HFFc6 (cell line): ENCODE data around the gene RTL10. TPM values are rescaled to one million over a fixed set of nuclear protein-coding genes. Genes with fewer than 3 reads are reported as not detected.

ENCODE experiments used
- DNase-seq: peaks from one replicate; pipeline ENCODE4 v3.0.0-alpha.2; 2018
- H3K27ac Mint-ChIP-seq: 2 replicates; pipeline ENCODE4 v1.8.0; 2020; ENCODE audit warnings: mild to moderate bottlenecking, mixed read lengths
- H3K27me3 Mint-ChIP-seq: 2 replicates; pipeline ENCODE4 v1.8.0; 2021; ENCODE audit warnings: mild to moderate bottlenecking, moderate library complexity, mixed read lengths; ENCODE audit not compliant: insufficient read depth
- H3K36me3 Mint-ChIP-seq: 2 replicates; pipeline ENCODE4 v1.8.0; 2021; ENCODE audit warnings: low read depth, mixed read lengths
- H3K4me1 Mint-ChIP-seq: 2 replicates; pipeline ENCODE4 v1.8.0; 2020; ENCODE audit warnings: low read depth, mixed read lengths
- H3K4me3 Mint-ChIP-seq: 2 replicates; pipeline ENCODE4 v1.8.0; 2020; ENCODE audit warnings: mild to moderate bottlenecking, moderate library complexity, mixed read lengths
- H3K9me3 Mint-ChIP-seq: 2 replicates; pipeline ENCODE4 v1.8.0; 2020; ENCODE audit warnings: mild to moderate bottlenecking, mixed read lengths
- CTCF ChIP-seq: fragments of 200-600 bp; sonication (generic); IDR thresholded peaks from 2 replicates; pipeline ENCODE4 v1.5.0; 2021; ENCODE audit warnings: antibody characterized with exemption, mild to moderate bottlenecking
- total RNA-seq, 6 experiments: library from RNA; stranded (reverse); fragmentation: NEBNext Ultra II Directional; extraction: Animal tissue kit (Norgen Biotek cat#: 25700); gene quantifications; 2 replicates in 1 of 6; 3 replicates in 5 of 6; pipeline ENCODE4 v1.2.3, GENCODE V29; 2021

RTL10 gene
- total RNA-seq, 6 experiments from 2014 or later, result 17.4 to 22.7 (median 19.2) TPM

DNA sequence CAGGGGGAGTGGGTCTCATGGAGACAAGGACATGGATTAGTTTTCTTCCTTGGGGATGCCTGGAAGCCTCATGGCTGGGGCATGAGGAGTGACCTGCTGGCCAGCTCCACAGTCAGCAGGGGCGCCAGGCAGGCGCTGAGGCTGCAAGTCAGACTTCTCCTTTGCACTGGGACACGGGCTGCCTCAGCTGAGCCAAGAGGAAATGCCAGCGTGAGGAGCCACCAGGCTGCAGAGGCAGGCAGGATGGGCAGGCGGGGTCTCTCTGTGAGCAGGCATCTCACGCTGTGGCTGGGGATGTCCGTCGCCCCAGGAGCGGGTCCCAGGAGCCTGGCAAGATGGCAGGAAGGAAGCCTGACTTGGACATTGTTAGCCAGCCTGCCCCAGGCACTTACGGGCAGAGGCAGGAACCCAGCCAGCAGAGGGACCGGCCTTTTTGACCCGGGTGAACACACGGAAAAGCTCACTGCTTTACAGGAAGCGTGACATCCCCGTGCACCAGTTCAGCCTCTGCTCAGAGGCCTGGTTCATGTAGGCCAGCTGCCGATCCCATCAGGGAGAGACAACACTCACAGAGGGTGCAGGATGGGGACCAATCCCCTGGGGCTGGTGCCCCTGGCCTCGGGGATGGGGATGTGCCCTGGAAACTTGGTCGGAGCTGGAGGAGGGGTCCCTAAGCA is 10.2 kb downstream of the RTL10 start:
- peaks cover 3% of the 10 kb centered on the region for H3K27me3 Mint-ChIP-seq
- no peaks in the 10 kb centered on the region for H3K9me3 Mint-ChIP-seq
- H3K4me1 Mint-ChIP-seq, result peaks cover 56% of the 10 kb centered on the region
- no peaks in the 10 kb centered on the region; the same call in none of the 2 replicates for H3K36me3 Mint-ChIP-seq
- peak overlapping the region; percentile 84 for H3K27ac Mint-ChIP-seq
- peak overlapping the region; percentile 48 for H3K4me3 Mint-ChIP-seq
- no peak for TF ChIP-seq CTCF
- peak; percentile 59 for DNase-seq

DNA sequence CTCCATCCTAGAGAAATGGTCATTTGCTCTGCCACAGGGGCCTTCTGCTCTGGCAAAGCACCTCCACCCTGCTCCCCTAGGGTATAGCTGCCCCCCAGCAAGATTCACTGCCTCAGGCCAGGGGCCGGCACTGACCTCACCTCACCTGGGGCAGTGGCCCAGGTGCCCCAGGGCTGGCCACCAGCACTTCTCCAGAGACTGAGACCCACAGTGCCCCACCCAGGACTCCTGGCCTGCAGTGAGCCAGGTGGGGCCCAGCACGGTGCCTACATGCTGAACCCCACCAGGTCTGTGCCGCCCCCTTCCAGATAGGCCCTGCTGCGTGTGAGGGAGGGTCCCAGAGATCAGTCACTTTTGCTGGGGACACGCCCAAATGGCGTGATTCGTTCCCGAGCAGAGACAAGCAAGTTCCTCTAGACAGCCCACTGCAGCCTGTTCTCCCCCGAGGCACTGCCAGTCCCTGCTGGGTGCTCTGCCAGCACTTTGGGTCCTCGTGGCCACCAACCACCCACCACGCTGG is 10.8 kb downstream of the RTL10 start:
- peaks cover 3% of the 10 kb centered on the region for H3K27me3 Mint-ChIP-seq
- peak overlapping the region; percentile 84 for H3K27ac Mint-ChIP-seq
- no peaks in the 10 kb centered on the region; the same call in none of the 2 replicates for H3K36me3 Mint-ChIP-seq
- no peaks in the 10 kb centered on the region for H3K9me3 Mint-ChIP-seq
- TF ChIP-seq CTCF, result no peak
- no peak for DNase-seq
- H3K4me1 Mint-ChIP-seq, result peaks cover 50% of the 10 kb centered on the region
- peak overlapping the region; percentile 48; the same call in 1 of the 2 replicates for H3K4me3 Mint-ChIP-seq

- no peak for DNase-seq
- TF ChIP-seq CTCF, result no peak
- no peak overlapping the region for H3K4me3 Mint-ChIP-seq
- H3K27ac Mint-ChIP-seq, result peak overlapping the region; percentile 84; the same call in 1 of the 2 replicates
- H3K36me3 Mint-ChIP-seq, result no peaks in the 10 kb centered on the region; the same call in none of the 2 replicates
- no peaks in the 10 kb centered on the region; the same call in 1 of the 2 replicates for H3K27me3 Mint-ChIP-seq
- no peaks in the 10 kb centered on the region for H3K9me3 Mint-ChIP-seq
- peaks cover 45% of the 10 kb centered on the region for H3K4me1 Mint-ChIP-seq
These were observed 11.4 kb downstream of the RTL10 start for GRCh38 chr22:19843107-19843856.

DNA sequence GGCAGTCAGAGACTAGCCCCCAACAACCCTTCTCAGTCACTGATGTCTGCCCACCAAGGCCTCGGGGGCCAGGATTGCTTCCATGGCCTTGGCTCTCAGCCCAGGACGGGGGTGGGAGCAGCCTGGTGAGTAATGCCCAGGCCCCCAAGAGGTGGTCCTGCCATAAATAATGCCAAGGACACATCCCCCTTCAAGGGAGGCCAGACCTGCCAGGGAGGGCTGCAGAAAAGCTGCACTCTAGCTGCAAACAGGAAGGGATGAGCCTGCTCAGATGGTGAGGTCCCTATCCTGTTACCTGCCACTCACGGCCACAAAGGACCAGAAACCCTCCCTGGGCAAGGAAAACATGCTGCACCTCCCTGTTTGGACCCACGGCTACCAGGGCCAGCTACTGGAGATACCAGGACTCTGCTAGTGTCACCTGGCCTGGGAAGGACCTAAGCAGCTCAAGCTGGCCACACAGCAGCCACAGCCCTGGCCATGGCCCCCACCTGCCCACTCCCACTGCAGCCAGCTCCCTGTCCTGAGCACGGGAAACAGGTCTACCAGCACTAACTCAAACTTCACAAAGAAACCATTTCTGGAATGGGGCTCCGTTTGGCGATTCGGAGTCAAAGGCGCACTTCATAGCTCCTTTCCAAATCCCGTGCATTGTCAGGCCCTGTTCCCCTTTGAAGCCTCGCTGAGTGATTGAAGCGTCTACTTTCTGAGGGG is 12.1 kb downstream of the RTL10 start:
- Mint-ChIP-seq H3K36me3 (no peaks in the 10 kb centered on the region; the same call in none of the 2 replicates), H3K4me3 (no peak overlapping the region), H3K27me3 (no peaks in the 10 kb centered on the region; the same call in 1 of the 2 replicates), H3K4me1 (peaks cover 45% of the 10 kb centered on the region), H3K9me3 (no peaks in the 10 kb centered on the region), H3K27ac (no peak overlapping the region)
- DNase-seq, result no peak
- TF ChIP-seq CTCF, result no peak

GRCh38 chr22:19841641-19842392 is 12.9 kb downstream of the RTL10 start:
- Mint-ChIP-seq H3K36me3 (no peaks in the 10 kb centered on the region; the same call in none of the 2 replicates), H3K9me3 (no peaks in the 10 kb centered on the region), H3K4me3 (no peak overlapping the region), H3K27me3 (no peaks in the 10 kb centered on the region; the same call in 1 of the 2 replicates), H3K27ac (no peak overlapping the region), H3K4me1 (peaks cover 46% of the 10 kb centered on the region)
- no peak for TF ChIP-seq CTCF
- no peak for DNase-seq
